GM10847 (cell line): ENCODE results near the gene SBF1.

Experiments
- POLR2A ChIP-seq: IDR thresholded peaks from 2 replicates; pipeline ENCODE4 v1.6.1; 2011; ENCODE audit not compliant: insufficient read length; ENCODE audit errors: extremely low read depth

SBF1 gene

GRCh38 chr22:50467773-50468440, 6.9 kb downstream of the SBF1 start:
- TF ChIP-seq POLR2A = no peak

- TF ChIP-seq POLR2A = no peak
Observed at GRCh38 chr22:50467341-50467740, 7.5 kb downstream of the SBF1 start.

GRCh38 chr22:50465066-50465930, 9.5 kb downstream of the SBF1 start:
- no peak for TF ChIP-seq POLR2A

GRCh38 chr22:50464451-50464850, 10.4 kb downstream of the SBF1 start:
- TF ChIP-seq POLR2A = no peak

GRCh38 chr22:50463188-50463900, 11.5 kb downstream of the SBF1 start:
- TF ChIP-seq POLR2A = no peak

GRCh38 chr22:50461979-50462540, 12.8 kb downstream of the SBF1 start:
- no peak for TF ChIP-seq POLR2A

- no peak for TF ChIP-seq POLR2A
Observed at GRCh38 chr22:50461536-50461935, 13.3 kb downstream of the SBF1 start.

- no peak for TF ChIP-seq POLR2A
Observed at GRCh38 chr22:50460938-50461337, 13.9 kb downstream of the SBF1 start.

GRCh38 chr22:50459496-50460140, 15.2 kb downstream of the SBF1 start:
- no peak for TF ChIP-seq POLR2A

GRCh38 chr22:50459016-50459415, 15.8 kb downstream of the SBF1 start:
- no peak for TF ChIP-seq POLR2A

GRCh38 chr22:50456466-50457234, 18.2 kb downstream of the SBF1 start:
- TF ChIP-seq POLR2A = no peak

- no peak for TF ChIP-seq POLR2A
Observed at GRCh38 chr22:50456026-50456425, 18.8 kb downstream of the SBF1 start.

GRCh38 chr22:50455201-50455600, 19.6 kb downstream of the SBF1 start:
- TF ChIP-seq POLR2A = no peak

GRCh38 chr22:50454556-50455075, 20.2 kb downstream of the SBF1 start:
- no peak for TF ChIP-seq POLR2A

- TF ChIP-seq POLR2A = no peak
Observed at GRCh38 chr22:50452649-50453048, 22.2 kb downstream of the SBF1 start.
